GM18511 (cell line): ENCODE measurements around the gene URM1.
A peak's percentile ranks its signal among the peaks of the same experiment; 100 is the strongest.
"Not testable (repeated sequence)": the region's sequence is repeated elsewhere in the genome, so short reads cannot be mapped to it uniquely, and the experiment has no call there.

Source experiments
- ATAC-seq: cut with Tn5 transposase; IDR thresholded peaks from one replicate; pipeline ENCODE4 v1.9.1; 2021; ENCODE audit warnings: mild to moderate bottlenecking, moderate library complexity; ENCODE audit not compliant: unreplicated experiment

Gene URM1

DNA sequence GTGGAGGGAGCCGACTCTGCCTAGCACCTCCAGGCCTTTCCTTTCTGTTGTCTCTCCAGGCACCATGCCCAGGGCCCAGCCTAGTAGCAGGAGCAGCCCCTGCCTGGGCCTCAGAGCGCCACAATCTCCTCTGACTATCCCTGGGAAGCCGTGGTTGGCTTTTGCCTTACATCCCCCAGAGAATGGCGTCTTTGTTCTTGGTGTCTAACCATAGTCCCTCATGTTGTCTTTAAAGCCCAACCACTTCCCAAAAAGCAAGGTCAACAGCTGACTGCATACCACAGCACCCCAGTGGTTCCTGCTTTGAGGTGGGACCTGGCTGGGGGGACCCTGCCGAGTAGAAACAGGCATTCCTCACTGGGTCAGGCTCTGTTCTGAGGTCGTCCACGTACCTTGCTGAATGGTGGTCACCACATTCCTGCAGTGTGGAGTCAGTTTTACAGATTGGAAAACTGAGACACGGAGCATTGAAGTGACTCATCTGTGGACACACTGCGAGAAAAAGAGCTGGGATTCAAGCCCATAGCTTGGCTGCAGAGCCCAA is 35.7 kb downstream of the URM1 start:
- ATAC-seq = no peak

DNA sequence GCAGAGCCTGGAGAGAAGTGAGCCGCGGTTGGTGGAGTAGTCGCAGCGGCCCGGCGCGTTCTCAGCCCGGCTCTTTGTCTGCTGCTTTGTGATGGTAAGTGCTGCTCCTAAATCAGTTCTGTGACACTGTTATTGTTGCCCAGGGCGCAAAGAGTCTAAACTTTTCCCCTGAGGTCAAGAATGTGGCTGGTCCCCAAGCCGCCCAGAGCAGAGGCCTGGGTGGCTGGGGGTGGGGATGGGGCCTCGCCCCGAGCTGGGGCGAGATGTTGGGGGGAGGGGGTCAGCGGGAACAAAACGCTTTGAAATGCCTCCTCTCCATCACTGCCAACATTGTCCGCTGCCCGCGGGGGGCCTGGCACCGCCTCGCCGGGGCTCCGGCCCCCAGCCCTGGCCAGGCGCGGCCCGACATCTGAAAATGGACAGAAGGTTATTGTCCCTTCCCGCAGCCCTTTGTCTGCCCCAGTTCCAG is 37.8 kb downstream of the URM1 start:
- ATAC-seq = no peak

DNA sequence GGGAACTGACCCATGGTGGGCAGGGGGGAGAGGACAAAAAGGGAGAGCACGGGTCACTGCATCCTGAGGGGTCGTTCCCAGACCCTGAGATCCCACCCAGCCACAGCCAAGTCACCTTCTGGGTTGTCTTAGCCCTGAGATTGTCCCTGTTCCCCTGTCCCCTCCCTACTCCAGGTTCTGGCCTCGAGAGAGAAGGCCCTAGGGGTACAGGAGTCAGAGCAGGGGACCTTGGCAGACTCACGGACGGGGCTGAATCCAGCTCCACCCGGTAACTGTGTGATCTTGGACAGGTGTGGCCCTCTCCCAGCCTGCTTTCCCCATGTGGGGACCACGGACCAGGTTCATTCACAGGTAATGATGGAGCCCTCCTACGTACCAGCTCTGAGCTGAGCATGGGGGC is 38.3 kb downstream of the URM1 start:
- ATAC-seq = no peak

GRCh38 chr9:128409978-128410377 is 38.8 kb downstream of the URM1 start:
- no peak for ATAC-seq

DNA sequence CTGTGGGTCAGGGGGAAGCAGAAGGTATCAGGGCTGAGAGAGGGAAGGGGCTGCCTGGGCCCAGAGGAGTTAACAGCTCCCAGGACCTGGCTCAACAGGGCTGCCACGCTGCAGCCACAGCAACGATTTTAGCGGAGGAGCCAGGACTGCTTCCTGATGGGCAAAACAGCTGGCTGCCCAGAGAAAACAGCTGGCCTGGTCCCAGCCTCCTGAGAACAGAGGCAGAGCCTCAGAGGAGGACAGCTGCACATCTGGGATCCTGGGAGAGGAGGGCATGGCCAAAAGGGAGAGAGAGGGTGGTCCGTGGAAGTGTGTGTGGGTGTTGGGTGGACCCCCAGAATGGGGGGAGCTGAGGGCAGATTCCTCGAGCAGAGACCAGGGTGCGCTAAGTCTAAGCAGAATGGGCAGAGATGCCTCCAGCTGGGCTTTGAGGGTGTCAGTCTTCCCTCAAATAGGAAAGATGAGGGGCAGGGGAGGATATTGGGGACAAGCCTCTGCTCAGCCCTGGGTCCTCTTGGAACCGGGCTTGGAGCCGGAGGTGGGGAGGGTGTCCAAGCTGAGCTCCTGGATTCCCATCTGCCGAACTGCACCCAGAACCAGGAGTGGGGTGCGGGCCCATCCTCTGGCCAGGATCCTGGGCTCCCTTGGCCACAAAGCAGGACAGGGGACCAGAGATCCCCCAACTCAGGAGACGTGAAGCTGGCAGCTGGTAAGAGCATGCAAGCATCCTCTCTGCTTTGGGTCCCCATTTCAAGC is 40.4 kb downstream of the URM1 start:
- ATAC-seq = no peak

- ATAC-seq = no peak
These were observed 41.1 kb downstream of the URM1 start for GRCh38 chr9:128412120-128412790.

DNA sequence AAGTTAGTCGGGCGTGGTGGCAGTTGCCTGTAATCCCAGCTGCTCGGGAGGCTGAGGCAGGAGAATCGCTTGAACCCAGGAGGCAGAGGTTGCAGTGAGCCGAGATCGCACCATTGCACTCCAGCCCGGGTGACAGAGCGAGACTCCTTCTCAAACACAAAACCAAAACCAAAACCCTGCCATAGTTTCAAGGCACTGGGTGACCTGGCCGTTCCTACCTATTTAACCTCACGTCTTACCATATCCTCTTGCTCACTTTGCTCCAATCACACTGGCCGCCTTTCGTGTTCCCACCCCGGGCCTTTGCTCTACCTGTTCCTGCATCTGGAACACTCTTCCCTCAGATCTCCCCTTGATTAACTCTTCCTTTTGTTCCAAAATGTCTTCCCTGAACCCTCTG is 42.6 kb downstream of the URM1 start:
- ATAC-seq = not testable (repeated sequence)

DNA sequence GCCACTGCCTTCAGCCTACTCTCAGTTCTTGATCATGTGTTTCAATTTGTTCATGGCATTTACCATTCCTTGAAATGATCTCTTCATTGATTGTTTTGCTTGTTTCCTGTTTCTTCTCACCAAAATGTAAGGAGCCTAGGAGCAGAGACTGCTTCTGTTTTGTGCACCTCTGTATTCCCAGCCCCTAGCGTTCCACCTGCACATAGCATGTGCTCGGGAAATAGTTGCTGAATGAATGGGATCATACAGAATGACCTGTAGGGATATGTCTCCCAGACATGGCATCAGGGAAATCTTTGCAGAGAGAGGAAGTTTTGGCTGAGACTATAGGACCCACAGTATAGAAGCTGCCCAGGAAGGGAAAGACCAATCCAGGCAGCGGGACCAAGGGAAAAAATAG is 43.3 kb downstream of the URM1 start:
- ATAC-seq = no peak

- no peak for ATAC-seq
These were observed 44.1 kb downstream of the URM1 start for GRCh38 chr9:128415281-128415680.

DNA sequence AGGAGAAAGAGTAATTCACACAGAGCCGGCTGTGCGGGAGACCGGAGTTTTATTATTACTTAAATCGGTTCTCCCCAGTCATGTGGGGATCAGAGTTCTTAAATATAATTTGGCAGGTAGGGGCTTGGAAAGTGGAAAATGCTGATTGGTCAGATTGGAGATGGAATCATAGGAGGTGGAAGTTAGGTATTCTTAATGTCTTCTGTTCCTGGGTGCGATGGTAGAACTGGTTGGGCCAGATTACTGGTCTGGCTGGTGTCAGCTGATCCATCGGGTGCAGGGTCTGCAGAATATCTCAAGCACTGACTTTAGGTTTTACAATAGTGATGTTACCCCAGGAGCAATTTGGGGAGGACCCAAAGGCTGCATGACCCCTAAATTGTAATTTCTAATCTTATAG is 44.8 kb downstream of the URM1 start:
- no peak for ATAC-seq

GRCh38 chr9:128416432-128417019 is 45.4 kb downstream of the URM1 start:
- no peak for ATAC-seq

DNA sequence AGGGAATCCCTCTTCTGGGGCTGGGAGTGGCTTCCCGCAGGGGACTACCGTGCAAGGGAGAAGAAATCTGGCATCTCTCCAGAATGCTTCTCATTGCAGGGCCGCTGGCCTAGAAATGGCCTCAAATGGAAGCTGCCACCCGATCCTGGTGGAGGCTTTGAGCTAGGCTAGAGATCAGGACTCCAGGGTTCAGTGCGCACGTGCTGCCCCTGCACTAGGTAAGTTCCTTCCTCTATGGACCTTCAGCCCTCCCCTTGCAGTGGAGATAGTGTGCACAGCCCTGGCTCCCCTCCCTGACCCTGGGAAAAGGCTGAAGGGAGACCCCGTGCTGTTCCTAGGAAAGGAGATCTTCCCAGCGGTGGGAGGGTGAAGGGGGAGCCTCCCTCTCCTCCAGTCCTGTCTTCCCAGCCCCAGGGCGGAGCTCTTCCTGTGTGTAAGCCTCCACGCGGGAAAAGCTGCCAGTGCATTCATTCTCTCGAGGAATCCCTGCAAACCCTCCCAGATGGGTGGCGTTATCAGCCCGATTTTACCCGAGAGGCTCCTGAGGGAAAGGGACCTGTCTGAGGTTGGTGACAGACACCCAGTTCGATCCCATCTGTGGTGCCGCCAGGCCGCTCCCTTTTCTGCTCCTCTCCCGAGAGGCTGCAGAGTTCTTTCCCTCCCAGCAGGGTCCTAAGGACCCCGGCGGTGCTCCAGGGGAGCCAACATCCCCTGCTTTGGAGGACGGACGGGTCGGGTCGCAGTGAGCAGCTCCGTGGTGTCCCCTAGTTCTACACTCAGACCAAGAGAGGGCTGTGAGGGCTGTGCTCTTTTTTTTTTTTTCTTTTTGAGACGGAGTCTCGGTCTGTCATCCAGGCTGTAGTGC is 48.1 kb downstream of the URM1 start:
- no peak for ATAC-seq

DNA sequence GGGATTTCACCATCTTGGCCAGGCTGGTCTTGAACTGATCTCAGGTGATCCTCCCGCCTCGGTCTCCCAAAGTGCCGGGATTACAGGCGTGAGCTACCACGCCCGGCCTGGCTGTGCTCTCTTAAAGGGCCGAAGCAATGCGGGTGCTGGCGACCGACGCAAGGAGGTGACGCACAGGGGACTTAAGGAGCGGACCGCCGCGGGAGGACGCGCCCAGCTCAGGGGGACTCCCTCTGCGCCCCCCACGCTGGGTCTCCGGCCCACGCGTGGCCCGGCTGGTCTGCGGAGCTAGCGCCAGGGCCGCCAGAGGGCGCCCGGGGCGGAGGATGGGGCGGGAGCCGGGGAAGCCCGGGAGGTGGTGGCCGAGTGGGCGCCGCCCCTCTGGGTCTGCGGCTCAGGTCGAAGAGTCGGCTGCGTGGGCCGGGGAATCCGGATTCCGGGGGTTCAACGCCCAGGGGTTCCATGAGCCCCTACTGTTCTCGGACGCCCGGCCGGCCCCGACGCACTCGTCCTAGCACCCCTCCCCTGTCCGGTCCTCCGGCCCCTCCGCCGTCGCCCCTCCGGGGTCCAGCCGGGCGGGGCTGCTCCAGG is 49.0 kb downstream of the URM1 start:
- ATAC-seq = peak; percentile 80

DNA sequence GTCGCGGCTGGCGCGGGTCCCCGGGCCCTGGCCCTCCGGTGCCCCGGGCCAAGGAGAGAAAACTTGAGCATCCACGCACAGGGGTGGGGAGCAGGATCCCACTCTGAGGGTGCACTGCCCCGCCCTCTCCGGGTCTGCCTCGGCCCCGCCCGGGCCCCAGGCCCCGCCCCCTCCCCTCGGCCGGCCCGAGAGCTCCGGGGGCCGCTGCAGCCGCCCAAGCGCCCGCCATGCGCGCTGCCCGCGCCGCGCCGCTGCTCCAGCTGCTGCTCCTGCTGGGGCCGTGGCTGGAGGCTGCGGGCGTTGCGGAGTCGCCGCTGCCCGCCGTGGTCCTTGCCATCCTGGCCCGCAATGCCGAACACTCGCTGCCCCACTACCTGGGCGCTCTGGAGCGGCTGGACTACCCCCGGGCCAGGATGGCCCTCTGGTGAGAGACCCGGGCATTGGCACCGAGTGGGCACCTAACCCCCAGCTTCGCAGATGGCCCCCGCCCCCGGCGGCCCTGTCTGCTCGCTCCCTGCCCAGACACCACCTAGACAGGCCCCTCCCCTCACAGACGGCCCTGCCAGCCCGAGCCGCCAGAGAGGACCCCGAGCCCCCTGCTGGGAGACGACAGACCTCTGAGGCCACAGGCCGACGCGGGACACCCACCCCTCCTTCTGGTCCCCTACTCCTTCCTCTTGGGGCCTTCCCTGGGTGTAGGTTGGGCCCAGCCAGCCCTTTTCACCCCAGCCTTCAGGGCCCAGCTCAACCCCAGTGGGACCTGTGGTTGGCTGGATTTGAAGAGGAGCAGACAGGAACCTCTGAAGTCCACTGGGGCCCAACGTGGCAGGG is 49.7 kb downstream of the URM1 start, which contains the start of gene CERCAM:
Gene CERCAM, plus strand, starts transcription at position 207 of the 831 bp plus-strand sequence. Its CDS starts 21 bp downstream, at position 228.
- peak; percentile 80 for ATAC-seq

DNA sequence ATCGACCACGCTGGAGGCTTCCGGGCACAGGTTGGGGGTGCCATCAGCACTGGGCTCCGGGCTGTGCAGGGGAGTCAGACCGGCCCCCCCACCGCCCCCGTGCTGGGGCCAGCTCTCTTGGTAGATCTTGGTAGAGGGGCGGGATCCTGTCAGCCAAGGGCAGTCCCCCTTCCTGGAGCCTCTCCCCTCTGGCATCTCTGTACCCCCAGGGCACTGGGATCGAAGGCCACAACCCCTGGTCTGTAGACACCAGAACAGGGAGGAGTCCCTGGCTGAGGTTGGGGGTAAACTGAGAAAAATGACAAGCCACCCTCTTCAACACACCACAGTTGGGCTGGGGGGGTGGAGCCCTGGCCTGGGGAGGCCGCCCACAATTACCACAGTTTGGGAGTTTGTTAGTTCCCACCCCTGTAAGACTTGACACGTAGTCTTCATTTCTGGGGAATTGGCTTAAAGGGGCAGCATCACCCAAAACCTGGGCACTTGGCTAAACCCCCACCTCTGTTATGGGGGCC is 50.4 kb downstream of the URM1 start:
- ATAC-seq = no peak

DNA sequence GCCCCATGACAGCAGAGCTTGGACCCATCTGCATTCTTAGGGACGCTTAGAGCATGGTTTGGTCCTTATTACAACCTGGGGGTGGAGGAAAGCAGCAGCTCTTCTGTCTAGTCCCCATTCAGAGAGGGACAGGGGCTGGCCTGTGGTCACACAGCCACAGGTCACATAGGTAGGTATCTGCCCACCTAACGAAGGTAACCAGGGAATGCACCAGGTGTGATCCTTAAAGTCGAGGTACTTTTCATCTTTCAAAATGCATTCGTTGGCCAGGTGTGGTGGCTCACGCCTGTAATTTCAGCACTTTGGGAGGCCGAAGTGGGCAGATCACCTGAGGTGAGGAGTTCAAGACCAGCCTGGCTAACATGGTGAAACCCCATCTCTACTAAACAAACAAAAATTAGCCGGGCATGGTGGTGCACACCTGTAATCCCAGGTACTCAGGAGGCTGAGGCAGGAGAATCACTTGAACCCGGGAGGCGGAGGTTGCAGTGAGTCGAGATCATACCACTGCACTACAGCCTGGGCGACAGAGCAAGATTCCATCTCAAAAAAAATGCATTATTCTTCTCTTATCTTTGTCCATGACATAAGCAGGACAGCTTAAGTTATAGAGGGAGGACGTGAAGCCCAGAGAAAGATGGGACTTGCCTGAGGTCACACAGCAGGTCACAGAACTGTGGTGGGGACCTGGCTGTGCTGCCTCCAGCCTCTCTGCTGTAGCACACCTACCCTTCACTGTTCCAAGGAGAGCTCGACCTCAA is 51.0 kb downstream of the URM1 start:
- ATAC-seq = not testable (repeated sequence)

DNA sequence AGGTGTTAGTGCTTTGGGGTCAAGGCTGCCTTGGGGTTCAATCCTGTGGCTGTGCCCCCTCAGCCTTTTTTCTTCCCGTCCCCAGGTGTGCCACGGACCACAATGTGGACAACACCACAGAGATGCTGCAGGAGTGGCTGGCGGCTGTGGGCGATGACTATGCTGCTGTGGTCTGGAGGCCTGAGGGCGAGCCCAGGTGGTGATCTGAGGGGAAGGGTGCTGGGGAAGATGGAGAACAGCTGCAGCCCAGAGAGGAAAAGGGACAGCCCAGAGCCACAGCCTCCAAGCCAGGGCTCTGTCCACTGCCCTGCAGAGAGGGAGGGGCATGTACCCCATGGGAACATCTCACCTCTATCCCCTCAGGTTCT is 51.6 kb downstream of the URM1 start:
- no peak for ATAC-seq

DNA sequence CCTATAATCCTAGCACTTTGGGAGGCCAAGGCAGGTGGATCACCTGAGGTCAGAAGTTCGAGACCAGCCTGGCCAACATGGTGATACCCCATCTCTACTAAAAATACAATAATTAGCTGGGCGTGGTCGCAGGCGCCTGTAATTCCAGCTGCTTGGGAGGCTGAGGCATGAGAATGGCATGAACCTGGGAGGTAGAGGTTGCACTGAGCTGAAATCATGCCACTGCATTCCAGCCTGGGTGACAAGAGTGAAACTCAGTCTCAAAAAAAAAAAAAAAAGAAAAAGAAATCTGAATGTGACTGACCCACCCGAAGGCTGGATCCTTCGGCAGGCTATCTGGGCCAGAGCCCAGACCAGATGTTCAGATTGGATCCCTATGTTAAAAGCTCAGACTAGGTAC is 52.2 kb downstream of the URM1 start:
- ATAC-seq = not testable (repeated sequence)
